HepG2 (cell line): Measurements from ENCODE around the gene CD320. TPM values are rescaled to one million over a fixed set of nuclear protein-coding genes. Genes with fewer than 3 reads are reported as not detected.
A peak's percentile ranks its signal among the peaks of the same experiment; 100 is the strongest.

Experiments used
- AKAP8 ChIP-seq: sonication (generic); formaldehyde crosslinking; IDR thresholded peaks from 2 replicates; pipeline ENCODE4 v1.5.1; 2020; ENCODE audit warnings: mild to moderate bottlenecking, missing genetic modification reagents
- CREM ChIP-seq, 2 experiments: sonication (generic) in 1 of 2; formaldehyde crosslinking in 1 of 2; IDR thresholded peaks; 2 replicates each; pipeline versions ENCODE4 v1.4.0 to v1.6.1; 2016 to 2020; ENCODE audit warnings: antibody characterized with exemption in 1 of 2, mild to moderate bottlenecking in 1 of 2, missing genetic modification reagents in 1 of 2
- FOXO4 ChIP-seq: sonication (generic); formaldehyde crosslinking; conservative IDR thresholded peaks from 2 replicates; pipeline ENCODE4 v1.8.1; 2023; ENCODE audit warnings: missing genetic modification reagents
- FOXP4 ChIP-seq: sonication (generic); formaldehyde crosslinking; IDR thresholded peaks from 2 replicates; pipeline ENCODE4 v1.4.0; 2020; ENCODE audit warnings: missing genetic modification reagents
- IKZF4 ChIP-seq: sonication (generic); formaldehyde crosslinking; IDR thresholded peaks from 2 replicates; pipeline ENCODE4 v1.5.1; 2020; ENCODE audit warnings: borderline replicate concordance, mild to moderate bottlenecking, low read depth, missing genetic modification reagents; ENCODE audit errors: not compliant biosample characterization
- MIER2 ChIP-seq: IDR thresholded peaks from 2 replicates; pipeline ENCODE4 v1.6.1; 2016; ENCODE audit warnings: missing biosample characterization, missing genetic modification reagents
- MIXL1 ChIP-seq: IDR thresholded peaks from 2 replicates; pipeline ENCODE4 v1.6.1; 2016
- MTA1 ChIP-seq: sonication (generic); formaldehyde crosslinking; IDR thresholded peaks from 2 replicates; pipeline ENCODE4 v1.4.0; 2020; ENCODE audit warnings: missing genetic modification reagents, mild to moderate bottlenecking, borderline replicate concordance
- NFAT5 ChIP-seq: sonication (generic); formaldehyde crosslinking; IDR thresholded peaks from 2 replicates; pipeline ENCODE4 v1.4.0; 2020; ENCODE audit warnings: missing genetic modification reagents
- PHF20 ChIP-seq: sonication (generic); formaldehyde crosslinking; IDR thresholded peaks from 2 replicates; pipeline ENCODE4 v1.5.0; 2020; ENCODE audit warnings: mild to moderate bottlenecking, missing genetic modification reagents
- YEATS4 ChIP-seq: sonication (generic); formaldehyde crosslinking; IDR thresholded peaks from 2 replicates; pipeline ENCODE4 v1.4.0; 2020; ENCODE audit warnings: missing genetic modification reagents, borderline replicate concordance
- ZFAT ChIP-seq: sonication (generic); formaldehyde crosslinking; conservative IDR thresholded peaks from 2 replicates; pipeline ENCODE4 v1.8.1; 2023; ENCODE audit warnings: missing genetic modification reagents, inconsistent platforms
- ZHX1 ChIP-seq: sonication (generic); formaldehyde crosslinking; IDR thresholded peaks from 2 replicates; pipeline ENCODE4 v1.8.1; 2022; ENCODE audit warnings: low read depth, mild to moderate bottlenecking, missing genetic modification reagents
- ZNF367 ChIP-seq: sonication (generic); formaldehyde crosslinking; IDR thresholded peaks from 2 replicates; pipeline ENCODE4 v1.4.0; 2020; ENCODE audit warnings: missing genetic modification reagents, borderline replicate concordance
- ZNF512 ChIP-seq: sonication (generic); formaldehyde crosslinking; IDR thresholded peaks from 2 replicates; pipeline ENCODE4 v1.4.0; 2020; ENCODE audit warnings: mild to moderate bottlenecking, missing genetic modification reagents
- polyA plus RNA-seq, 8 experiments: library from polyadenylated mRNA; depleted of rRNA in 3 of 8; stranded (reverse) in 7 of 8; unstranded in 1 of 8; fragments of >200 nt; fragmentation: Illumina TruSeq in 4 of 8; extraction: Trizol in 4 of 8; gene quantifications; 2 replicates each; pipeline versions ENCODE4 v1.2.1 to v1.2.3, GENCODE V29; 2011 to 2016; ENCODE audit warnings: low read depth in 4 of 8, missing spikeins in 1 of 8, mixed read lengths in 1 of 8; ENCODE audit not compliant: insufficient read depth in 1 of 8
- total RNA-seq, 5 experiments: library from RNA; depleted of rRNA; stranded (reverse); fragments of >200 nt; fragmentation: Illumina TruSeq; extraction: Trizol; gene quantifications; 2 replicates each; pipeline ENCODE4 v1.2.3, GENCODE V29; 2016; ENCODE audit warnings: low read depth in 1 of 5

The CD320 gene
- total and polyA plus RNA-seq, 2 of the 13 experiments (the other 11 are each of a cell fraction or from before 2014, with no cell fraction given) = 83.1 to 99.9 TPM

- TF ChIP-seq NFAT5 = no peak
- TF ChIP-seq AKAP8 = peak; percentile 48; the same call in 1 of the 2 replicates
- TF ChIP-seq FOXO4 = no peak
- peak; percentile 85; the same call in 1 of the 2 replicates for TF ChIP-seq CREM (IDR thresholded peaks at IDR 0.05)
- no peak for TF ChIP-seq CREM (CRISPR knock-in tag; IDR thresholded peaks at IDR 0.05)
- TF ChIP-seq MTA1 (CRISPR knock-in tag) = peak; percentile 54
- TF ChIP-seq MIXL1 = peak; percentile 95
- TF ChIP-seq MIER2 (CRISPR knock-in tag) = peak; percentile 26; the same call in 1 of the 2 replicates
- no peak for TF ChIP-seq ZFAT (CRISPR knock-in tag)
- no peak for TF ChIP-seq IKZF4
- TF ChIP-seq ZNF512 (CRISPR knock-in tag) = no peak
- peak; percentile 59; the same call in 1 of the 2 replicates for TF ChIP-seq ZHX1 (CRISPR knock-in tag)
- 0 out of 2 replicates have a peak, but pooled peaks have one; percentile 14 for TF ChIP-seq PHF20 (CRISPR knock-in tag)
- no peak for TF ChIP-seq ZNF367 (CRISPR knock-in tag)
- TF ChIP-seq YEATS4 (CRISPR knock-in tag) = peak; percentile 59; the same call in 1 of the 2 replicates
- TF ChIP-seq FOXP4 (CRISPR knock-in tag) = peak; percentile 98
These were observed 48.9 kb upstream of the CD320 start (continued) for GRCh38 chr19:8357007-8357521.
